Bronchial epithelial cell (primary cell): Measurements from ENCODE around the gene RDH5. TPM values are rescaled to one million over a fixed set of nuclear protein-coding genes. Genes with fewer than 3 reads are reported as not detected.
A peak's percentile ranks its signal among the peaks of the same experiment; 100 is the strongest.

Source experiments
- DNase-seq: peaks from one replicate; pipeline ENCODE4 v3.0.0-alpha.2; 2010; ENCODE audit warnings: low read depth
- FAIRE-seq: peaks from 2 replicates; lab custom pipeline; 2011; peaks lifted over from hg19 to GRCh38; lab: Jason Lieb, UNC
- H3K27me3 ChIP-seq: 2 replicates; pipeline ENCODE4 v1.5.1; 2011; ENCODE audit warnings: low read length; ENCODE audit not compliant: control insufficient read depth, insufficient read depth
- H3K36me3 ChIP-seq: 2 replicates; pipeline ENCODE4 v1.5.1; 2011; ENCODE audit warnings: low read length; ENCODE audit not compliant: control insufficient read depth, insufficient read depth
- H3K4me3 ChIP-seq: 2 replicates; pipeline ENCODE4 v1.5.1; 2011; ENCODE audit warnings: mild to moderate bottlenecking, low read depth, low read length, control low read depth
- CTCF ChIP-seq: IDR thresholded peaks from 2 replicates; pipeline ENCODE4 v1.5.1; 2011; ENCODE audit warnings: mild to moderate bottlenecking, moderate library complexity, low read length, control low read depth, inconsistent platforms; ENCODE audit not compliant: insufficient read depth, severe bottlenecking
- total RNA-seq: library from RNA; depleted of rRNA; stranded (reverse); fragments of >200 nt; gene quantifications from 2 replicates; pipeline ENCODE4 v1.2.1, GENCODE V29; 2014

RDH5 gene
- total RNA-seq, 1 donor from 2014 or later: 1.1 TPM

DNA sequence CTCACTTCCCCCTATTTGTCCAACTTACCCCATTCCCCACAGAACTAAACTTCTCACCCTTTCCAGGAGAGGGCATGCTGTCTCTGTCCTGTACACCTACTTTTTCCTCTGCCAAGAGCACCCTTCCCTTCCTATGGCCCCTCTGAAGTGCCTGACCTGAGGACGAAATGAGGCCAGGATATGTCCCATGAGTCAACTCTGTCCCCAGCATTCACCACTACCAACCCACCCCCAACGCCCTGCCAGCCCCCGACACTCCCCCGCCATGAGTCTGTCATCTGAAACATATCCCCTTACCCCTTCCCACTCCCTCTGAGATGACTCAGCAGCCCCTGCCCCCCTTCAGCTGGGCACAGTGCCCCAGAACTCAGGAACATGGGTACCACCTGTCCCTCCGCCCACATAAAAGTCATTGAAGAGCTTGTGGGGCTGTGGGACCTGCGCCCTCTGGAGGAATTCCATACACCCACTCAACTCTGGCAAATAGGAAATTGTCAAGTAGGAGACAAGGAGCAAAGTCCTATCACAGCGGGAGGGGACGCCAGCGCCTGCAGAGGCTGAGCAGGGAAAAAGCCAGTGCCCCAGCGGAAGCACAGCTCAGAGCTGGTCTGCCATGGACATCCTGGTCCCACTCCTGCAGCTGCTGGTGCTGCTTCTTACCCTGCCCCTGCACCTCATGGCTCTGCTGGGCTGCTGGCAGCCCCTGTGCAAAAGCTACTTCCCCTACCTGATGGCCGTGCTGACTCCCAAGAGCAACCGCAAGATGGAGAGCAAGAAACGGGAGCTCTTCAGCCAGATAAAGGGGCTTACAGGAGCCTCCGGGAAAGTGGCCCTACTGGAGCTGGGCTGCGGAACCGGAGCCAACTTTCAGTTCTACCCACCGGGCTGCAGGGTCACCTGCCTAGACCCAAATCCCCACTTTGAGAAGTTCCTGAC is 38.8 kb upstream of the RDH5 start:
- Histone ChIP-seq H3K4me3 (no peak overlapping the region), H3K27me3 (peaks cover 2% of the 10 kb centered on the region), H3K36me3 (no peaks in the 10 kb centered on the region)
- FAIRE-seq (no peak), DNase-seq (peak; percentile 57)
- peak; percentile 49 for TF ChIP-seq CTCF

DNA sequence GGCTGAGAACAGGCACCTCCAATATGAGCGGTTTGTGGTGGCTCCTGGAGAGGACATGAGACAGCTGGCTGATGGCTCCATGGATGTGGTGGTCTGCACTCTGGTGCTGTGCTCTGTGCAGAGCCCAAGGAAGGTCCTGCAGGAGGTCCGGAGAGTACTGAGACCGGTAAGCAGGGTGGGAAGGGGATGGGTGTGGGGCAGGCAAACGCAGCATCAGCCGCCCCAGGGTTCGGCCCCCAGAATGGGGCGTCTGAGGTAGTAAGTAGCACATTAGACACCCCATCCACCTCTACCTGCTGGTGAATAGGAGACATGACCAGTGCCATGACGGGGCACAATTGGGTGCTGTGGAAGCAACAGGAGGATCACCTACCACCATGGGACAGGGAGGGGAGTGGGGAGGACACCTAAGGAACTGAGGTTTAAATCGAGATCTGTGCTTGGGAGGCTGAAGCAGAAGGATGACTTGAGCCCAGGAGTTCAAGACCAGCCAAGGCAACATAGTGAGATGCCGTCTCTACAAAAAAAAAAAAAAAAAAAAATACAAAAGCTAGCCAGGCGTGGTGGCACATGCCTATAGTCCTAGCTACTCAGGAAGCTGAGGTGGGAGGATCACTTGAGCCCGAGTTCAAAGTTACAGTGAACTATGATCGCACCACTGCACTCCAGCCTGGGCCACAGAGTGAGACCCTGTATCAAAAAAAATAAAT is 38.0 kb upstream of the RDH5 start:
- no peak for FAIRE-seq
- Histone ChIP-seq H3K27me3 (peaks cover 2% of the 10 kb centered on the region), H3K4me3 (no peak overlapping the region)

DNA sequence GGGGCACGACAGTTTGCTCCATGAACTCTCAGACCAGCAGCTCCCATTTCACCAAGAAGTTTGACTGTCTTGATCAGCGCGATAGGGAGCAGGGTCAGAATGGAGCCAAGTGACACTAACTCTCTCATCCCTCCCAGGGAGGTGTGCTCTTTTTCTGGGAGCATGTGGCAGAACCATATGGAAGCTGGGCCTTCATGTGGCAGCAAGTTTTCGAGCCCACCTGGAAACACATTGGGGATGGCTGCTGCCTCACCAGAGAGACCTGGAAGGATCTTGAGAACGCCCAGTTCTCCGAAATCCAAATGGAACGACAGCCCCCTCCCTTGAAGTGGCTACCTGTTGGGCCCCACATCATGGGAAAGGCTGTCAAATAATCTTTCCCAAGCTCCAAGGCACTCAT is 36.5 kb upstream of the RDH5 start:
- Histone ChIP-seq H3K27me3 (peaks cover 2% of the 10 kb centered on the region), H3K4me3 (no peak overlapping the region), H3K36me3 (no peaks in the 10 kb centered on the region)
- FAIRE-seq (no peak), DNase-seq (no peak)
- no peak for TF ChIP-seq CTCF

More for the DNA sequence above, 38.0 kb upstream of the RDH5 start:
- TF ChIP-seq CTCF: no peak
- no peak for DNase-seq
- no peaks in the 10 kb centered on the region for H3K36me3 ChIP-seq

- TF ChIP-seq CTCF: no peak
- DNase-seq: no peak
- H3K27me3 ChIP-seq: peaks cover 2% of the 10 kb centered on the region
These were observed 35.3 kb upstream of the RDH5 start for GRCh38 chr12:55684761-55685370.

DNA sequence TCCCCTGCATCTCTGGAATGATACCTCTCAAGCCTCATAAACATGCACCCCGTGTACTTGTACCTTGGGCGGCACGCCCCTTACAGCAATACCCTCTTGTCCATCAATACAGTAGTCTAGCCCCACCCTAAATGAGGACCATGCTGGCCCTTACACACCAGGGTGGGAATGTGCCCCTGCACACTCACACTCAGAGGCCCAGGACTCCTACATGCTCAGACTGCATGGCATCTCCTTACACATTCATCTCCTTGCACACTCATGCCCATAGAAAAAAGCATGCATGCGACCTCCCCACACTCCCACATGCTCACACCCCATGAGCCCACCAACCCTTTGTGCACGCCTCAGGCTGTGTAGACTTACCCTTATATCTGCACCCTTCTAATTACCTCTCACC is 34.5 kb upstream of the RDH5 start:
- FAIRE-seq (no peak), DNase-seq (no peak)
- no peak for TF ChIP-seq CTCF
- no peak overlapping the region for H3K4me3 ChIP-seq
- peaks cover 2% of the 10 kb centered on the region for H3K27me3 ChIP-seq
- no peaks in the 10 kb centered on the region for H3K36me3 ChIP-seq

More at GRCh38 chr12:55684761-55685370, 35.3 kb upstream of the RDH5 start:
- no peak for FAIRE-seq
- no peaks in the 10 kb centered on the region for H3K36me3 ChIP-seq
- H3K4me3 ChIP-seq: no peak overlapping the region
